OCI-LY7 (cell line): Measurements from ENCODE around the gene TNS3. TPM values are rescaled to one million over a fixed set of nuclear protein-coding genes. Genes with fewer than 3 reads are reported as not detected.

ENCODE experiments used
- BruUV-seq: library from RNA; stranded (reverse); fragments of 400-500 nt; replicated peaks from 2 replicates; lab custom pipeline; 2021; lab: Mats Ljungman, UMichigan
- CTCF ChIA-PET: fragments of 300-600 bp; sonication (Branson Sonifier 250); formaldehyde crosslinking; loops from one replicate; lab custom pipeline; 2022; ENCODE audit warnings: antibody characterized with exemption; ENCODE audit not compliant: unreplicated experiment; lab: Charles Lee
- POLR2A ChIA-PET: fragments of 300-600 bp; sonication (Branson Sonifier 250); formaldehyde crosslinking; loops from one replicate; lab custom pipeline; 2022; ENCODE audit warnings: antibody characterized with exemption; lab: Charles Lee
- DNase-seq: peaks from one replicate; pipeline ENCODE4 v3.0.0-alpha.2; 2015; ENCODE audit warnings: low spot score
- H2AFZ ChIP-seq: fragments of 200-600 bp; sonication (generic), shearing (Covaris generic); 2 replicates; pipeline ENCODE4 v1.6.1; 2014; ENCODE audit warnings: mild to moderate bottlenecking, antibody characterized with exemption, low read length, moderate library complexity
- H3K27ac ChIP-seq: fragments of 200-600 bp; sonication (generic); 2 replicates; pipeline ENCODE4 v1.5.1; 2014; ENCODE audit warnings: mixed run types, low read depth, mild to moderate bottlenecking, moderate library complexity, low read length, inconsistent platforms; ENCODE audit not compliant: poor library complexity, severe bottlenecking
- H3K36me3 ChIP-seq: fragments of 200-600 bp; sonication (generic); 2 replicates; pipeline ENCODE4 v1.6.1; 2014; ENCODE audit warnings: mild to moderate bottlenecking, antibody characterized with exemption, low read length, moderate library complexity, mixed read lengths; ENCODE audit not compliant: insufficient read depth
- H3K4me1 ChIP-seq: fragments of 200-600 bp; sonication (generic); 2 replicates; pipeline ENCODE4 v1.5.1; 2014; ENCODE audit warnings: mild to moderate bottlenecking, low read length; ENCODE audit not compliant: insufficient read depth, poor library complexity, severe bottlenecking
- H3K4me2 ChIP-seq: fragments of 200-600 bp; sonication (generic); 2 replicates; pipeline ENCODE4 v1.6.1; 2014; ENCODE audit warnings: mild to moderate bottlenecking, low read length
- H3K4me3 ChIP-seq: fragments of 200-600 bp; sonication (generic); 2 replicates; pipeline ENCODE4 v1.5.1; 2014; ENCODE audit warnings: mild to moderate bottlenecking, low read depth, low read length; ENCODE audit not compliant: poor library complexity, severe bottlenecking
- H3K79me2 ChIP-seq: fragments of 200-600 bp; sonication (generic); 2 replicates; pipeline ENCODE4 v1.6.1; 2016; ENCODE audit warnings: low read depth, mild to moderate bottlenecking, low read length, moderate library complexity, mixed read lengths; ENCODE audit not compliant: insufficient read depth
- H3K9me2 ChIP-seq: fragments of 200-600 bp; sonication (generic); 2 replicates; pipeline ENCODE4 v1.6.1; 2016; ENCODE audit warnings: mild to moderate bottlenecking, low read length, mixed read lengths; ENCODE audit not compliant: insufficient read depth
- H3K9me3 ChIP-seq: fragments of 200-600 bp; sonication (generic); 2 replicates; pipeline ENCODE4 v1.6.1; 2014; ENCODE audit warnings: mild to moderate bottlenecking, mixed run types, low read length, mixed read lengths
- H4K20me1 ChIP-seq: fragments of 200-600 bp; sonication (generic); 2 replicates; pipeline ENCODE4 v1.6.1; 2014; ENCODE audit warnings: mild to moderate bottlenecking, antibody characterized with exemption, low read length, moderate library complexity, mixed read lengths; ENCODE audit not compliant: insufficient read depth
- EZH2phosphoT487 ChIP-seq: fragments of 200-600 bp; sonication (generic); IDR thresholded peaks from 2 replicates; pipeline ENCODE4 v1.6.1; 2018; ENCODE audit warnings: low read depth, borderline replicate concordance, mild to moderate bottlenecking, mixed run types, antibody characterized with exemption, low read length, moderate library complexity, mixed read lengths
- intact Hi-C: fragments of 100-400 bp; cut with micrococcal nuclease; formaldehyde crosslinking; loops from one replicate; pipeline ENCODE4 v1.10.0; 2022; ENCODE audit not compliant: unreplicated experiment
- total RNA-seq, 2 experiments: library from RNA; depleted of rRNA in 1 of 2; stranded (reverse); fragments of >200 nt in 1 of 2; shearing (Covaris generic) in 1 of 2; gene quantifications; 2 replicates each; pipeline ENCODE4 v1.2.3, GENCODE V29; 2014 to 2022
- TF ChIP-seq, protein P1 (sequence below): fragments of 200-600 bp; sonication (generic); conservative IDR thresholded peaks from 2 replicates; pipeline ENCODE4 v1.5.1; 2014; ENCODE audit warnings: mild to moderate bottlenecking, antibody characterized with exemption, low read length, moderate library complexity, mixed read lengths

The TNS3 gene
- total RNA-seq, 2 experiments from 2014 or later: 9.5 to 42.1 TPM

DNA sequence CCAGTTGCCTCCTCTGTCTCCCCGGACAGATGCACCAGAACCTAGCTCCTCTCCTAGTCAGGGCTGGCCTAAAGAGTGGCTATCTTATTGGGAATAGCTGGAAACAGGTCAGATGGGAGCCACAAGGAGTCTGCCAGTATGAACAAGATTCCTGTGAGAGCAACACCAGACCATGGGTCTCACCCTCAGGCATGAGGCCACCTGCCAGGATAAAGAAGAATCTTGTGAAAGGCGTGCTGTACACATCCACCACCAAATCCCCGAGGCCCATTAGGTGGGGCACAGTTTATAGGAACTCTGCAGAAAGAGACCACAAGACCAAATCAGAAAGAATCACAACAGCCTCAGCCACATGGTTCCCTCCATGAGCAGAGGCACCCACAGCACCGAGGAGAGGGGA, 325.9 kb downstream of the TNS3 start:
- H3K4me2 ChIP-seq: no peak overlapping the region
- POLR2A ChIA-PET: interaction anchor here (0.6 kb wide), 1 partner anchor 473 kb away, joined by 3 read pairs; no protein-coding TSS in a partner anchor
- no peak for TF ChIP-seq EZH2phosphoT487
- TF ChIP-seq, protein P1, sequence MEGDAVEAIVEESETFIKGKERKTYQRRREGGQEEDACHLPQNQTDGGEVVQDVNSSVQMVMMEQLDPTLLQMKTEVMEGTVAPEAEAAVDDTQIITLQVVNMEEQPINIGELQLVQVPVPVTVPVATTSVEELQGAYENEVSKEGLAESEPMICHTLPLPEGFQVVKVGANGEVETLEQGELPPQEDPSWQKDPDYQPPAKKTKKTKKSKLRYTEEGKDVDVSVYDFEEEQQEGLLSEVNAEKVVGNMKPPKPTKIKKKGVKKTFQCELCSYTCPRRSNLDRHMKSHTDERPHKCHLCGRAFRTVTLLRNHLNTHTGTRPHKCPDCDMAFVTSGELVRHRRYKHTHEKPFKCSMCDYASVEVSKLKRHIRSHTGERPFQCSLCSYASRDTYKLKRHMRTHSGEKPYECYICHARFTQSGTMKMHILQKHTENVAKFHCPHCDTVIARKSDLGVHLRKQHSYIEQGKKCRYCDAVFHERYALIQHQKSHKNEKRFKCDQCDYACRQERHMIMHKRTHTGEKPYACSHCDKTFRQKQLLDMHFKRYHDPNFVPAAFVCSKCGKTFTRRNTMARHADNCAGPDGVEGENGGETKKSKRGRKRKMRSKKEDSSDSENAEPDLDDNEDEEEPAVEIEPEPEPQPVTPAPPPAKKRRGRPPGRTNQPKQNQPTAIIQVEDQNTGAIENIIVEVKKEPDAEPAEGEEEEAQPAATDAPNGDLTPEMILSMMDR: no peak
- no peaks in the 10 kb centered on the region for H4K20me1 ChIP-seq
- no peaks in the 10 kb centered on the region for H3K9me2 ChIP-seq
- H2AFZ ChIP-seq: no peak overlapping the region
- no peaks in the 10 kb centered on the region for H3K36me3 ChIP-seq
- DNase-seq: no peak
- peaks cover 9% of the 10 kb centered on the region; the same call in 1 of the 2 replicates for H3K9me3 ChIP-seq
- H3K4me1 ChIP-seq: peaks cover 9% of the 10 kb centered on the region
- intact Hi-C loops: loop anchor here (10.0 kb wide), 3 partner anchors 151 to 1341 kb away; no protein-coding TSS in a partner anchor
- H3K27ac ChIP-seq: no peak overlapping the region
- no peak overlapping the region for H3K4me3 ChIP-seq
- no TSS peak for BruUV-seq
- CTCF ChIA-PET: no interaction called here
- H3K79me2 ChIP-seq: no peaks in the 10 kb centered on the region

DNA sequence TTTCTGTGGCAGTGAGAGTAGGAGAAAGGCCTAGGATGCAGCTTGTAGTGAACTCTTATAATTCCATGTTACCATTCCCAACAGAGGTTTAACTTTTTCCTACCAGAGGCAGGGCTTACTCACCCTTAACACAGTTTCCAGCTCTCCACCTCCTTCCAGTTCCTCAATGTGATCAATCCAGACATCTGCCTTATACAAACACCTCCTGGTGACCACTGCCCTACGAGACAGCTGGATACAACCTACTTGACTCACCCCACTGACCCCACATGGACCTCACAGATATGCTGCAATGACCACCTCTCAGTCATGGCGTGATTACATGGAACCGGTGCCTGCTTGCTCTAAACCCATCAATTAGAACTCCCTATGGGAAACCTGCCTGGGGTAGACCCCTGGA, 326.5 kb downstream of the TNS3 start:
- Histone ChIP-seq H3K9me3 (peaks cover 9% of the 10 kb centered on the region; the same call in 1 of the 2 replicates), H3K4me2 (0 out of 2 replicates have a peak overlapping the region, but pooled peaks have one; percentile 50), H3K27ac (no peak overlapping the region), H3K4me3 (no peak overlapping the region), H2AFZ (no peak overlapping the region), H4K20me1 (no peaks in the 10 kb centered on the region), H3K36me3 (no peaks in the 10 kb centered on the region), H3K9me2 (no peaks in the 10 kb centered on the region), H3K79me2 (no peaks in the 10 kb centered on the region), H3K4me1 (peaks cover 9% of the 10 kb centered on the region)
- ChIA-PET POLR2A (interaction anchor here (0.6 kb wide), 1 partner anchor 472 kb away, joined by 3 read pairs; no protein-coding TSS in a partner anchor), CTCF (no interaction called here)
- DNase-seq: no peak
- intact Hi-C loops: loop anchor here (2.0 to 10.0 kb wide), 4 partner anchors 75 to 1341 kb away; no protein-coding TSS in a partner anchor
- BruUV-seq: no TSS peak
- TF ChIP-seq, protein P1: no peak
- TF ChIP-seq EZH2phosphoT487: no peak

DNA sequence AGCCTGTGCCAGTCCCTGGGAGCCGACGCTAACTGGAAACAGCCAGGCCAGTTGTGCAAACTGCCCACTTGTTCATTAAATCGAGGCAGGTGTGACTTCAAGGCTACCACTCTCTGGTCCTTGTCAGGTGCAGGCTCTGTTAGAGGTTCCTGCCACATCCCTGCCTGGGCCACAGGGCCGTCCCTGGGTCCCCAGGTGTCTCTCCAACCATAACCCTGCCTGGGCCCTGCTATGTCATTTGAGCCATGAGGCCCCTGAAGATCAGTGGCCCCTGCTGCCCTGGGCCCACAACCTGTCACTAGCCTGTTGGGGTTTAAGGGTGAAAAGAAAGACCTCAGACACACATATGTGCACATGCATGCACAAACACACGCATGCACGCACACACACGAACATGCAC, 326.9 kb downstream of the TNS3 start:
- no peaks in the 10 kb centered on the region for H4K20me1 ChIP-seq
- ChIA-PET POLR2A (no interaction called here), CTCF (no interaction called here)

More for the DNA sequence above, 326.9 kb downstream of the TNS3 start:
- Histone ChIP-seq H3K9me3 (peaks cover 9% of the 10 kb centered on the region; the same call in 1 of the 2 replicates), H3K27ac (no peak overlapping the region), H3K36me3 (no peaks in the 10 kb centered on the region), H3K4me2 (peak overlapping the region; percentile 50; the same call in 1 of the 2 replicates), H2AFZ (no peak overlapping the region; the same call in 1 of the 2 replicates), H3K4me3 (no peak overlapping the region), H3K79me2 (no peaks in the 10 kb centered on the region), H3K9me2 (no peaks in the 10 kb centered on the region), H3K4me1 (peaks cover 9% of the 10 kb centered on the region)
- intact Hi-C loops: loop anchor here (2.0 to 10.0 kb wide), 4 partner anchors 74 to 1340 kb away; no protein-coding TSS in a partner anchor
- DNase-seq: no peak
- TF ChIP-seq, protein P1: no peak
- TF ChIP-seq EZH2phosphoT487: no peak
- no TSS peak for BruUV-seq
